Measurements from ENCODE around the gene NDUFS6. TPM values are rescaled to one million over a fixed set of nuclear protein-coding genes. Genes with fewer than 3 reads are reported as not detected.

The NDUFS6 gene
- total and polyA plus RNA-seq, 10 donors: 18.2 to 74.2 (median 29.2) TPM

DNA sequence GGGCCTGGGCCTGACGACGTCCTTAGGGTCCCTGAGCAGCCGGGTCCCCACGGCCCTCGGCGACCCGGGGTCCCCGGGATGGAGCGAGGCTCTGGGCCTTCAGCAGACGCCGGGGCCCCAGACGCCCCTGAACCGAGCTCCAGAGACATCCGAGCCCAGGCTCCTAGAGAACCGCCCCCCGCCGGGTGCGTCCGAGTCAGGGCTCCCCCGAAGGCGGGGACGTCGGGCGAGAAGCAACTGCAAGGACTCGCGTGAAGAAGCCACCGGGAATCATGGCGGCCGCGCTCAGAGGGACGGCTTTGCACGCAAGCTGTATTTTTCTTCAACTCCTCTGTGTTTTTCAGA is 56.0 kb downstream of the NDUFS6 start:
- no peaks in the 10 kb centered on the region for H3K36me3 ChIP-seq
- TF ChIP-seq POLR2A (IDR thresholded peaks at IDR 0.05) (no peak), POLR2AphosphoS5 (IDR thresholded peaks at IDR 0.05) (no peak)
- TF ChIP-seq, protein P1, sequence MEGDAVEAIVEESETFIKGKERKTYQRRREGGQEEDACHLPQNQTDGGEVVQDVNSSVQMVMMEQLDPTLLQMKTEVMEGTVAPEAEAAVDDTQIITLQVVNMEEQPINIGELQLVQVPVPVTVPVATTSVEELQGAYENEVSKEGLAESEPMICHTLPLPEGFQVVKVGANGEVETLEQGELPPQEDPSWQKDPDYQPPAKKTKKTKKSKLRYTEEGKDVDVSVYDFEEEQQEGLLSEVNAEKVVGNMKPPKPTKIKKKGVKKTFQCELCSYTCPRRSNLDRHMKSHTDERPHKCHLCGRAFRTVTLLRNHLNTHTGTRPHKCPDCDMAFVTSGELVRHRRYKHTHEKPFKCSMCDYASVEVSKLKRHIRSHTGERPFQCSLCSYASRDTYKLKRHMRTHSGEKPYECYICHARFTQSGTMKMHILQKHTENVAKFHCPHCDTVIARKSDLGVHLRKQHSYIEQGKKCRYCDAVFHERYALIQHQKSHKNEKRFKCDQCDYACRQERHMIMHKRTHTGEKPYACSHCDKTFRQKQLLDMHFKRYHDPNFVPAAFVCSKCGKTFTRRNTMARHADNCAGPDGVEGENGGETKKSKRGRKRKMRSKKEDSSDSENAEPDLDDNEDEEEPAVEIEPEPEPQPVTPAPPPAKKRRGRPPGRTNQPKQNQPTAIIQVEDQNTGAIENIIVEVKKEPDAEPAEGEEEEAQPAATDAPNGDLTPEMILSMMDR (IDR thresholded peaks at IDR 0.05 in 8 of 11, conservative IDR thresholded peaks at IDR 0.05 in 3 of 11): no peak
- 66 to 96% (median 80%) methylated on average over 20 to 32 of the region's 32 CpGs for WGBS, 5 donors
- no peak overlapping the region for H3K27ac ChIP-seq
- peaks cover 0 to 68% (median 31%) of the 10 kb centered on the region in 7 donors for H3K27me3 ChIP-seq (replicated peaks in 1 of 7)
- peak overlapping the region in 1 of 8 donors; percentile 33 for H3K4me3 ChIP-seq
- intact Hi-C loops (cut with DNase I; ENCODE audit: low total_unique reads): no loop called here
- H3K9me3 ChIP-seq: no peaks in the 10 kb centered on the region
- no peaks in the 10 kb centered on the region for H3K4me1 ChIP-seq
- DNase-seq: no peak

GRCh38 chr5:1858436-1858835 is 57.2 kb downstream of the NDUFS6 start:
- Histone ChIP-seq H3K27me3 (replicated peaks in 1 of 7) (peaks cover 0 to 70% (median 23%) of the 10 kb centered on the region in 7 donors), H3K36me3 (no peaks in the 10 kb centered on the region), H3K4me3 (no peak overlapping the region), H3K27ac (no peak overlapping the region), H3K9me3 (no peaks in the 10 kb centered on the region), H3K4me1 (no peaks in the 10 kb centered on the region)
- TF ChIP-seq, protein P1 (IDR thresholded peaks at IDR 0.05 in 8 of 11, conservative IDR thresholded peaks at IDR 0.05 in 3 of 11): no peak
- TF ChIP-seq POLR2AphosphoS5 (IDR thresholded peaks at IDR 0.05): no peak
- TF ChIP-seq POLR2A (IDR thresholded peaks at IDR 0.05): no peak
- DNase-seq: no peak
- intact Hi-C loops (cut with DNase I; ENCODE audit: low total_unique reads): no loop called here
- WGBS, 5 donors: 90 to 93% (median 91%) methylated on average over 15 to 16 of the region's 16 CpGs

- H3K9me3 ChIP-seq: no peaks in the 10 kb centered on the region
- TF ChIP-seq, protein P1 (IDR thresholded peaks at IDR 0.05 in 8 of 11, conservative IDR thresholded peaks at IDR 0.05 in 3 of 11): no peak
- TF ChIP-seq POLR2AphosphoS5 (IDR thresholded peaks at IDR 0.05) (no peak), POLR2A (IDR thresholded peaks at IDR 0.05) (no peak)
- no peaks in the 10 kb centered on the region for H3K36me3 ChIP-seq
- H3K4me3 ChIP-seq: no peak overlapping the region
- intact Hi-C loops (cut with DNase I; ENCODE audit: low total_unique reads): no loop called here
- H3K27me3 ChIP-seq (replicated peaks in 1 of 7): peaks cover 0 to 70% (median 21%) of the 10 kb centered on the region in 7 donors
- H3K27ac ChIP-seq: no peak overlapping the region
- H3K4me1 ChIP-seq: no peaks in the 10 kb centered on the region
- DNase-seq: no peak
- WGBS, 5 donors: 78 to 87% (median 85%) methylated on average over 7 to 10 of the region's 10 CpGs
Measured at GRCh38 chr5:1859099-1859498, 57.9 kb downstream of the NDUFS6 start.

DNA sequence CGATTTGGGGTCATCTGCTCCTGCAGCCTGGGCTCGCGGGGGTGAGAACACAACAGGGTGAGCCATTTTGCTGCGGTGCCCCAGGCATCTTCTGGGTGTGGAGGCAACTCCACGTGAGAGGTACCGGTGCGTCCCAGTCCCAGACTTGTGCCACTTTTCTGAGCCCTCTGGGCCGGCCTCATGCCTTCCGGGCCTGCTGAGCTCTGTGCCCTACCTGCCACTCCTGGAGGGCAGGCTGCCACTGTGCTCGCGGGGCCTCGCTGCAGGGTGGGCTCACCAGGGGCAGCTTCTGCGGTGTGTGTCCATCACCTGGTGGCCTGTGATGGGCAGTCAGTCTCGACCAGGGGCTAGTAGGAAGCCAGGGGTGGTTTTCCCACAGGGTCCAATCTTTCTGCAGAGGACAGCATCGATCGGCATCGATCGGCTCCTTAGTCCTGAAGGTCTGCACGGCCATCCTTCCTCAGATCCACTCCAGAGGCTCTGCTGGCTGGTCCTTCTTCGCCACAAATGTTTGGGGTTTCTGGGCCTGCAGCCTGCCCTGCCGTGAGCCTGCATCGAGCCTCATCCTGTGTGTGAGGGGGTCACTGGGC is 58.9 kb downstream of the NDUFS6 start:
- Histone ChIP-seq H3K9me3 (no peaks in the 10 kb centered on the region), H3K36me3 (no peaks in the 10 kb centered on the region), H3K4me1 (no peaks in the 10 kb centered on the region), H3K27me3 (replicated peaks in 1 of 7) (peaks cover 0 to 70% (median 22%) of the 10 kb centered on the region in 7 donors), H3K27ac (no peak overlapping the region), H3K4me3 (no peak overlapping the region)
- WGBS, 5 donors: 80 to 89% (median 82%) methylated on average over 18 to 22 of the region's 22 CpGs
- DNase-seq: no peak
- intact Hi-C loops (cut with DNase I; ENCODE audit: low total_unique reads): no loop called here
- TF ChIP-seq POLR2AphosphoS5 (IDR thresholded peaks at IDR 0.05): no peak
- no peak for TF ChIP-seq POLR2A (IDR thresholded peaks at IDR 0.05)
- TF ChIP-seq, protein P1 (IDR thresholded peaks at IDR 0.05 in 8 of 11, conservative IDR thresholded peaks at IDR 0.05 in 3 of 11): no peak
